GM19463 (cell line): ENCODE data around the gene ZFYVE26.
A peak's percentile ranks its signal among the peaks of the same experiment; 100 is the strongest.
"Not testable (repeated sequence)": the region's sequence is repeated elsewhere in the genome, so short reads cannot be mapped to it uniquely, and the experiment has no call there.

ENCODE experiments used
- ATAC-seq: cut with Tn5 transposase; IDR thresholded peaks from one replicate; pipeline ENCODE4 v1.9.1; 2021; ENCODE audit warnings: mild to moderate bottlenecking, moderate library complexity; ENCODE audit not compliant: unreplicated experiment

The ZFYVE26 gene

DNA sequence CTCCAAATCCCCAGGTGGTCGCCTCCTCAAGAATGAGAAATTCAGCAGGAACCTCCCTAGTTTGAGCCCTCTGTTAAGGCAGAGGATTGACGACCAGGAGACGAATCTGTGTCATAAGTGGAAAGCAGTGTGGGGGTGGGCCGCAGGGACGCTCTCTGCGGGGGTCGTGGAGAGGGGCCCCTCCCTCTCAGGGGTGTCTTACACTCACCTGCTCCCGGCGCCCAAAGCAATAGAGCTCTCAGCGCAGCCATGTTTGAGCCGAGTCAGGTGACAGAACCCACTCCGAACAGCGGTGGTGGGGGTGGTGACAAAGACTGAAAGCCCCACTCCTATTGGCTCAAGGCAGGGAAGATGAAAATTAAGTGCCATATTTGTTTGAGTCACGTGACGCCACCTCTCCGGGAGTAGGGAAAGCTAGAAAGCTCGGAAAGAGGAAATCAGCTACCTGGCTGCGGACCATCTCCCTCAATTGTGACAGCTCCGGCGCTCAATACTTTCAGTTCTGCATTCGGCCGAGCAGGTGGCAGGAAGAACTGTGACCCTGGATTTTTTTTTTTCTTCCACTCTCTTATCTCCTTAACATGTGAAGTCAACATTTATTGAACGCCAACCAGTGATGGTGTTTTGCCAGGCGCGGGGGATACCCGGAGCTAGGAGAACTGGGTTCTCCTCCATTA is at the start of gene ZFYVE26:
Gene ZFYVE26 (minus strand): TSS at position 265 of the 677 bp plus-strand sequence. CDS start 627 bp downstream, outside the sequence.
- peak; percentile 83 for ATAC-seq

DNA sequence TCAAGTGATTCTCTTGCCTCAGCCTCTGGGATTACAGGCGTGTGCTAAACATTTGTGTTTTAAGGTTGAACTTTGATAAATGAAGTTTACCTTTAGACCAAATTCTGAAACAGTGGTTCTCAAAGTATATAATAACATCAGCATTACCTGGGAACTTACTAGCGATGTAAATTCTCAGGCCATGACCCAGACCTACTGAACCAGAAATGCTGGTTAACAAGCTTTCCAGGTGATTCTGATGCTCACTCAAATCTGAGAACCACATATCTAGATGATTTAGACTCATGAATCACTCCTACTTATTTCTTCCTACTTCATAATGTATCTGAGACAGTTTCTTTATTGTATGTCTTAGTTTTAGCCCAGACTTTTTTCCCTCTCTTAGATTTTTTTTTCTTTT is 46.8 kb upstream of the ZFYVE26 start:
- no peak for ATAC-seq

DNA sequence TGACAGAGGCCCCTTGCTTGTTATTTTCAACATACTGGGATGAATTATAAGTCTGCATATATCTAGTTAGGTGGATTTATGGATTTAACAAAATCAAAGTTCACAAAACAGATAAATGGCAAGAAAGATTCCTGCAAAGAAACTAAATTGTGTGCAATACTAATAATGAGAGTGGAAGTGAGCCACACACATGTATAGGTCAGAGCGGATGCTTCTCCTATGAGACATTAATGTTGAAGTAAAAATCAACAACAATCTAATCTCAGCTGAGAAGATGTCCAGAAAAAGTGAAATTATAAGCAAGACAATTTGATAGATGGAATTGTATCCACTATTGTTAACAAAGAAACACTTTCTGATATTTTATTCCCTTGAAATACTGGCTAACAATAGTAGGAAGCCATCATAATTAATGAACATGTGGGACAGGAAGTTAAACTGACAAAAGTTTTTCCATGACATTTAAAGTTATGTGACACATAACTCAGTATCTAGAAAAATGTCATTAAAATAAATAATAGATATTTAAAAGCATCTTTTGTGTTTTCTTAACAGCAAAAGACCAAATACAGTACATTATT is 42.9 kb upstream of the ZFYVE26 start:
- no peak for ATAC-seq

DNA sequence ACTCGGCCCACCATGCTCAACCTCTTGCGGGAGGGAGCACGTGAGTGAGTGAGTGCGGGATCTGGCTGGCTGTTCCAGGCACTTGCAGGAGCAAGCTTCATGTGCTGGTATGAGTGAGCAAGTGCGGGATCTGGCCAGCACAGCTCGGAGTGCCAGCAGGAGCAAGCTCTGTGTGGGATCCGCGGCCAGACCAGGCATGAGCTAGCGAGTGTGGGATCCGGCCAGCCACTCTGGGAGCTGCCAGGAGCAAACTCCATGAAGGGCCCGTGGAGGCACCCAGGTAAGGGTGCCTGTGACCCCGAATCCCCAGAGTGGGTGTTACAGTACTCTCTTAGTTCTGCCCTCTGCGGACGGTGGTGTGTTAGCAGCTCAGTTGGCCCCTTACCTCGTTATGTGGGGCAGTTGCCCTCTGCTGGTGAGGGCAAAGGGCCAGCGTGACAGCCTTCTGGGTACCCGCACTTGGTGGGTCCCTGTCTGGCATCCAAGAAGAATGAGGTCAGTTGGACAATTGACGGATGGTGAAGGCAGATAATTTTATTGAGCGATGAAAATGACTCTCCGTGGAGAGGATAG is 41.5 kb upstream of the ZFYVE26 start:
- ATAC-seq: no peak

DNA sequence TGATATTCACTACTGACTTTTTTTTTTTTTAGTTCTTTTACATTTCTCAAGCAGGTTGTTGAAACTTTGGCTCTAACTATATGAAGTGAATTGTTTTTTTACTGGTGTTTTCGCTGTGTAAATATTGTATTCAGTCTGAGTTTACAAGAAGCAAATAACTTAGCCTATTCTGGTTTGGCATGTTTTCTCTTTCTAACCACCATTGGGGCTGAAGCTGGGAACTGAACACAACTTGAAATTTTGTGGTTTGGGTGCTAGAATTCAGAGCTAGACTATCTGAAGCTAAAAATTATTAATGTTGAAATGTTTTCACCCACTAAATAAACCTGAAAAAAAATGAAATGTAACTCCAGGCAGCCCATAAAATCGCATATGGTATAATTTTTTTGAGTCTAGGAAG is 40.4 kb upstream of the ZFYVE26 start:
- ATAC-seq: no peak

DNA sequence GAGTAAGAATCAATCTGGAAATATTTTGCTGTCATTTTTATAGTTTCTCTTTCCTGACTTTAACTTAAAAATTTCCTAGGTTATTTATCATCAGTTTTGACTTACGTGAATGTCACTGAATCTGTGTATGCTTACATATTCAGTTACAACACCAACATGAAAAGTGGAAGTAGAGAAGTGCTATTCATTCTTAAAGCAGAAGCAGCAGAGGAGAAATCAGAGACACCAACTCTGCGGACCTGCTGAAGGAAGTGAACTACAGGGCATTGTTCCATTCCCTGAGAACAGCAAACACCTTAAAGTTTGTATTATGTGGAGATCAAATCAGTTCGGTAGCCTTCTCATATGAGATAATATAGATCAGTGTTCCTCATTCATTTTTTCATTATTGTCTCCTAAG is 37.3 kb upstream of the ZFYVE26 start:
- no peak for ATAC-seq

DNA sequence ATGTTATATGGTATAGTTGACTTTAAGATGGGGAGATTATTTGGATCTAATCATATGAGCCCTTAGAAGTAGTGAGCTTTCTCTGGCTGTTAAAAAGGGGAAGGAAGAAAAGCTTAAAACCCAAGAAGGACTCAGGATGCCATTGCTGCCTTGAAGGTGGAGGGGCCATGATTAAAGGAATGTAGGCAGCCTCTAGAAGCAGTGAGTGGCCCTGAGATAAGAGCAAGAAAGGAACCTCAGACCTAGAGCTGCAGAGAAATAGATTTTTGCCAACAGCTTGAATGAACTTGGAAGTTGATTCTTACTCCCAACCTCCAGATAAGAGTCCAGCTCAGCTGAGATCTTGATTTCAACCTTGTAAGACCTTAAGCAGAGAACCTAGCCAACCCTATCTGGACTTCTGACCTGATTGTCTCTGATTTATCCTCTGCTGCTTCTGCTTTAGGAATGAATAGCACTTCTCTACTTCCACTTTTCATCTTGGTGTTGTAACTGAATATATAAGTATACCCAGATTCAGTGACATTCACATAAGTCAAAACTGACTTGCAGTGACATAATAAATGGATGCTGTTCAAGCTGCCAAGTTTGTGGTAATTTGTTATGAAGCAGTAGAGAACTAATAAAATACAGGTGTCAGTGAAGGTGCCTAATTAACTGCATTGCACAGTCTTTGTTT is 36.7 kb upstream of the ZFYVE26 start:
- ATAC-seq: no peak

DNA sequence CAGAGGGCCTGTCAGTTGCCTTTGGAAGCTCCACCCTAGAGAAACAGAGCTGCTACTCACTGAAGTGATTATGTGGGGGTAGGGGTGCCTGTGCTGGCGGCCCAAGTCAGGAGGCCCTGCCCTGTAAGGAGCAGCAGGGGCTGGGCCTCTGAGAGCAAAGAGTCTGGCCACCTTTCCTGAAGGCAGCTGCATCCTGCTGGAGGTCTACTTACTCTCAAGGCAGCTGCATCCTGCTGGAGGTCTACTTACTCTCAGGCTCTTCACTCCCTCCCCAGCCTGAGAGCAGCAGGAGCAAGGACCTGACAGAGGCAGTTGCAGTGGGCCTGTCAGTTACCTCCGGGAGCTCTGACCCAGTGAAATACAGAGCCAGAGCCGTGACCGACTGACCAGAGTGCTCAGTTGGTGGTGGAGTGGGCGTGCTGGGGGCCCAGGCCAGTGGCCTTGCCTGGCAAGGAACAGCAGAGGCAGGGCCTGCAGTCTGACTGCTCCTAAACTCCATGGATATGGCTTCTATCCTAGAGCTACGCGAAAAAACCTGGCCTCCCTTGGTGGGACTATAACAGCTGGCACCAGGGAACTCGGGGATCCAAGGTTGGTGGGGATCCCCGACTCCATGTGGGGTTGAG is 35.5 kb upstream of the ZFYVE26 start:
- ATAC-seq: no peak

DNA sequence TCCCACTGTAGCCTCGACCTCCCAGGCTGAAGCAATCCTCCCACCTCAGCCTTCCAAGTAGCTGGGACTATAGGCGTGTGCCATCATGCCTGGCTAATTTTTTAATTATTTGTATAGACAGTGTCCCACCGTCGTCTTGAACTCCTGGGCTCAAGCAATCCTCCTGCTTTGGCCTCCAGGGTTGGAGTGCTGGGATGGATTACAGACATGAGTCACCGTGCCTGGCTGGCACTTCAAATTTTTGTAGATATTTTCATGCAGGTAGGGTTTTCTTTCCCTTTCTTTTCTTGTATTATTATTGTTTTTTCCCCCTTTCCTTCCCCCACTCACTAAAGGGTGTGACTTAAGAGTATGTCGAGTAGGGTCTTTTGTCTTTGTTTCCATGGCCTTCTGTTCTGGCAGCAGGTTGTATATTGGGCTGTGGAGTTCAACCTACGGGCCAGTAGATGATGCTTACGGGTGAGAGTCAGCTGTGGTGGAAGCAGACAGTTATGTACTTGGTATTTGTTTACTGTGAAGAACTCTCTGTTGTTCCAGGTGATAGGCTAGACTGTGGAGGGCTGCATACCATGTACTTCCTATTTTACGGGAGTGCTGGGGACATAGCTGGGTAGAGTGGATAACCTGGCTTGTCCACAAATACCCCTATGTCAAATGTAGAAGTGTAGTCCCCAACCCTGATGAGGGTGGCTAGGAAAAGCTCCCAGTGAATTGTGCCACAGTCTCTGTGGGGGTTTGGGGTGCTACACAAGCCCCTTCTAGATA is 33.9 kb upstream of the ZFYVE26 start:
- no peak for ATAC-seq

DNA sequence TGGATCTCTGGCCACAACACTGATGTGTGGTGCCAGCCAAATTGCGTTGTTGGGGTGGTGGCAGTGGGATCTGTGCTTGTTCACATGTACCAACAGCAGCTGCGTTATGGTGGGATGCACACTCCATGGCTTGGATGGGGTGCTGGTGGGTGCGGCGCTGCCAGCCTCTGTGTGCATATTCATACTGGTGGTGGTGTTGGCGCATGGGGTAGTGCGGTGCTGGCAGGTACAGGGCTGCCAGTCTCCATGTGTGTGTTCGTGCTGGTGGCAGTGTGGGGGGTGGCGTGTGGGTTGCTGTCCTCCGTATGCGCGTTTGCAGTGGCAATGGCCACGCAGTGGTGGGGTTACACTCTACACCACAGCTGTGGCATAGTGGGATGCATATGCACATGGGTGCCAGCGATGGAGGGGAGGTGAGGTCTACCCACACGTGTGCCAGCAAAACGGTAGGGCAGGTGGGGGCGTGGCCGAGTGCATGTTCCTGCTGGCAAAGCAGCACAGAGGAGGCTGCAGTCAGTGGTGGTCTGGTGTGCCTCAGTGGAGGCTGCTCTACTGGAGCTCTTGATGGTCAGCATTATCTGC is 29.7 kb upstream of the ZFYVE26 start:
- ATAC-seq: no peak

DNA sequence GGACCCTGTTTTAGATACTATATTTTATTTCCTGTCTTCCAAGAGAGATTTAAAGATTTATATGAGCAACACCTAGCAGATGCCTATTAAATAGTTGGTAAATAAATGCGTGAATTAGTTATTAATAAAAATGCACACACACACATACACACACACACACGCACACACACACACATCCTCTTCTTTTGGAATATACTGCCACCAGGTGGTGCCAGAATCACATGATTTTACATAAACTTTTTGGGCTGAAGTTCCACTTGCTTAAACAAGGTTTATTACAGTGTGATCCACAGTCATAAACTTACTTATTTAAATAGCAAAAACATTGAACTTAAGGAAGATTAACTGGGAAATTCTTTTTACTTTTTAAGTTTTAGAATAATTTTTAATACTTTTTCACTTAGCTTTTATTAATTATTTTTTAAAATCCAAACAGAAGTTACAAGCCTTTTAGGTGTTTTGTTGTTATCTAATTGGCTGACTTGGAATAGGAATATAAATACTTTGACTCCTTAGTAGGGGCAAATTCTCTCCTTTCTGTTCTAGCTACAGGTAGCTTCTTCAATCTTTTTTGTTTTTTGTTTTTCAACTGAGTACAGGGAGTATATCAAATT is 20.7 kb upstream of the ZFYVE26 start:
- ATAC-seq: no peak

DNA sequence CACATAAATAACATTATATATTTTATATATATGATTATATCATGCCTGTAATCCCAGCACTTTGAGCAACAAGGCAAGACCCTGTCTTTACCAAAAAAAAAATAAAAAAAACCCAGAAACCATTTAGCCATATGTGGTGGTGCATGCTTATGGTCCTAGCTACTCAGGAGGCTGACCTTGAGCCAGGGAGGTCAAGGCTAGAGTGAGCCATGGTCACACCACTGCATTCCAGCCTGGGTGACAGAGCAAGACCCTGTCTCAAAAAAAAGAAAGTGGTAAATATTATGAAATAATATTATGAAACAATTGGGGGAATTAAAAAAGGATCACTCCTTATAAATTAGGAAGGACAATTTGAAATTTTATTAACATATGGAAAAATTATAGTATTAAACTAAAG is 19.2 kb upstream of the ZFYVE26 start:
- ATAC-seq: no peak

DNA sequence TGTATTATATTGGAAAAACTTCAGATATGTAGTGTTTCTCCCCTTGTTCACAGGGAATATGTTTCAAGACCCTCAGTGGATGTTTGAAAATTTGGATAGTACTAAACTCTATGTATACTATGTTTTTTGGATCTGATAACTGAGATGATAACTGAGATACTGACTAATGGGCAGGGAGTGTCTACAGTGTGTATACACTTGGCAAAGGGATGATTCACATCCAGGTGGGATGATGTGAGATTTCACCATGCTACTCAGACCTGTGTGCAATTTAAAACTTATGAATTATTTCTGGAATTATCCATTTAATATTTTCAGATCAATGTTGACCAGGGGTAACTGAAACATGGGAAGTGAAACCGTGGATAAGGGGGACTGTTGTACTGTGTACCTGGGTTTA is 17.0 kb upstream of the ZFYVE26 start:
- no peak for ATAC-seq

DNA sequence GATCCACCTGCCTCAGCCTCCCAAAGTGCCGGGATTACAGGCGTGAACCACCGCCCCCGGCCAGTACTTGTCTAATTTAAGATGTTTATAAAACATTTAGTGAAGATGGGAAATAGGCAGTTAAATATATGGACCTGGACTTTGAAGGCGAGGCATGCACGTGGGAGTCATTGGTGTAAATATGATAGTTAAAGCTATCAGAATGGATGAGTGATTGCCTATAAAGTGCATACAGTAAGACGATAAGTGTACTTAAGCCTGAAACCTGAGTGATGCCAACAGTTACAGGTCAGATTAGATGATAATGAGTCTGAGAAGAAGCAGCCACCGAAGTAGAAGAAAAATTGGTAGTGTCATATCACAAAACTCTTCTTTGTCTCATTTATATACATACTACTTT is 14.7 kb upstream of the ZFYVE26 start:
- ATAC-seq: no peak

DNA sequence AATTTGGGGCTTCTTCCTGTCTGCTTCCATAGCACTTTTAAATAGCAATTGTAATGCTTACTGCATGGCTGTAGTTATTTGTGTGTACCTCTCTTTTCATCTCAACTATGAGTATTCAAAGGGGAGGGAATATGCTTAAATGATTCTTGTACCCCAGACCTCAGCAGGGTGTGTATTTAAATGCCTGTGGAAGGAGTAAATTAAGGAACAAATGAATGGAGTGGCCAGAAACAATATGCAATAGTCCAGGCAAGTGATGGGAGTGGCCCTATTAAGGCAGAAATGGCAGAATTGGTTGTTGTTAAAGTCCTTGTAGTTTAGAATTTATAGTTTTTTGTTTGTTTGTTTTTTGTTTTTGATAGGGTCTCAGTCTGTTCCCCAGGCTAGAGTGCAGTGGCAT is 4.7 kb upstream of the ZFYVE26 start:
- no peak for ATAC-seq

DNA sequence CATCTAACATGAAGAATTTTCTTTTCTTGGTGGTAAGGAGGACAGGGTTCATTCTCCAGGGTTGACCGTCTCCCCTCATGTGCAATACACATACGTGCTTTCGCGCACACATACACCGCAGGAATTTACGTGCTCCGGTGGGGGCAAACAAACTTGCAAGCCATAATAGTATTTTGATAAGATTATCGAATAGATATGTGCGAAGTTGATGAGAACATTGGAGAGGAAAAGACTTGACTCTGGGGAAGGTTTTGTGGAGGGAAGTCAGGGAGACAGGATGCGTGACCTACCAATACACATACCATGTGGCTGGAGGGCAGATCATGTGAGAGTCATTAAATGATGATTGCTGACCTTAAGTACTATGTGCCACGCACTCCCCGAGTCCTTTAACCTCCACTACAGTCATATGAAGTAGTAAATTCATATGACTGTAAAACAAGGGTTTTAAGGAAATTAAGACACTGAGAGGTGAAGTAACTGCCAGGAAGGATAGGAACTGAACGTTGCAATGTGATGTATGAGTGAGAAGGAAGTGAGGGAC is 4.1 kb upstream of the ZFYVE26 start:
- ATAC-seq: no peak

DNA sequence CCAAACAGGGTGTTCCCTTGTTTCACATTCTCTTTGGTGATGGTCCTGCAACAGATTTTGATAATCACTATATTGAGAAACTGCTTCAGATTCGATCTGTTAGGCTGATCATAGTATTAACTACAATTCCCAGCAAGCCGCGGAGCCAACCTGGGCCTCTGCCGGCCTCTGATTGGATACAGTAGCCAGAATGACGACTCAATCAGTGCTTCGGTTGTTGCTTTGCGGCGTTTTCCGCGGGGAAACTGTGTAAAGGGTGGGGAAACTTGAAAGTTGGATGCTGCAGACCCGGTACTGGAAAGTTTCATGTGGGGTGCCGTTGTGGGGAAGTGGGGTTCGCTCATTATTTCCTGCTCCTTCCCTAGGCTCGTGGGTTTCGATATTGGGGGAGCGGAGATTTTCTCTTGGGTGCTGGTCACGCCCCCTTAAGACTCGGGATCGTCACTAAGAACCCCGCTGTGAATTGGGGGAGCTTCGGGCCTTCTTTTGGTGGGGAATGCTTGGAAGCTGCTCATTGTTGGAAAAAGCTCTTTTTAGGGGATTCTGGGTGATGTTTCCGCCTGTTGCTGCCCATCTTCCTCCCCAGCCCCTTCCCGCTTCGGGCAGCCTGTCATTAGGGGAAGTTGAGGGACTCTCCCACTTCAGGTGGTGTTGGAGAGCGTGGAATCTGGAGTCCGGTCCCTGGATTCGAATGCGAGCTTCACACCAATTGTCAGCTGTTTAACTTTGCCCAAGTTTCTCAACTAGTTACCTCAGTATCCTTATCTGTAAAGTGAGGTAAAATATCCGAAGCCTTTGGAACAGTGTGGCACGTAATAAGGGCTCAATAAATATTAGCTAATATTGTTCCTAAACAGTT is 3.4 kb upstream of the ZFYVE26 start, which contains the start of gene RAD51B:
Gene RAD51B (plus strand): TSS at position 217 of the 859 bp plus-strand sequence.
- peak; percentile 66 for ATAC-seq

DNA sequence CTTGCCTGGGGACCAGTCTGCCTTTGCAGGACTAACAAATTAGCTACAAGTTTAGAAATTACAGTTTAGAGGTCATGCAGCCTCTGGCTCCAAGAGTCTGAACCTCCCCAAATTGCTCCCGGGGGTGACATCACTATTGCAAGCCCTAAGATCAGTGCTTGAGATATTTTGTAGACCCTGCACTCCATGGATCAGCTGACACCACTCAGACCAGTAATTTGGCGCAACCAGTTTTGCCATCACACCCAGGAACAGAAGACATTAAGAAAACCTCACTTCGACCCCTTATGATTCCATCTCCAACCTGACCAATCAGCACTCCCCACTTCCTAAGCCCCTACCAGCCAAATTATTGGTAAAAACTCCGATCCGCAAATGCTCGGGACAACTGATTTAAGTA is 2.1 kb upstream of the ZFYVE26 start:
- not testable (repeated sequence) for ATAC-seq
